ENCODE results near the gene PODNL1.

The PODNL1 gene

DNA sequence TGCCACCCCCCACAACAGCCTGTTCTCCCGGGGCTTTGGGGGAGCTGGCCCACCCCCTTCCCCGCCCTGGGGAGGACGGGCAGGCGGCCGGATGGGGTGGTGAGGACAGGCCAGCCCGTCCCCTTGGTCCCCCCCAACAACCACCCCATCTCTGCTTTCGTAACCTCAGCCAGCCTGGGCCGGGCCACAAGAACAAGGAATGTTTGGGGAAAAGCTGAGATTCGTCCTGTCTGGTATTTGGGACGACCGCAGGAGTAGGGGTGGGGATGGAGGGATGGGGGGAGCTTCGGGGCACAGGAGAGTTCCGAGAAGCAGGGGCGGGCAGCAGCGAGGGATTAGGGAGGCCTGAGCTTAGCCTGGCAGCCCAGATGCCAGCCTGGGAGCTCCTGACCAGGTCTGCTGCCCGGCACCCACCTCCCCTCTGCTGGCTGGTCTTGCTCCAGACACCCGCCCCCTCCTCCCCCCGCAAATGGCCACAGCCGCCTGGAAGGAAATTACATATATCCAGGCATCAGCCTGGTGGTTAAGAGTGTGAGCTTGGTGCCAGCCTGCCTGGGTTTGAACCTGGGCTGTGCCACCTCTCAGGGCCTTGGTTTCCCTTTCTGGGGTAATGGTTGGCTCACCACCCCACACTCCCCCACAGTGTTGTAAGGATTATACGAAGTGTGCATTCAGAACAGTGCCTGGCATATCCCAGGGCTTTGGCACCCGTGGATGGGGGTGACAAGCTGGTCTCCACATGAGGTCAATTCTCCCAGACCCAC, at the start of gene PODNL1:
TSS of gene PODNL1 (minus strand) at position 117 of the 764 bp plus-strand sequence. CDS start 236 bp downstream, outside the sequence.
- DNase-seq (ENCODE audit: low spot score in 2 of 2) (no peak), ATAC-seq (replicated peaks; ENCODE audit: extremely low read depth, poor library complexity, severe bottlenecking) (no peak)
- peaks cover 1% of the 10 kb centered on the region for H3K36me3 Mint-ChIP-seq (ENCODE audit: insufficient read depth)
- H3K4me3 Mint-ChIP-seq = no peak within 1 kb of the TSS
- no peaks in the 10 kb centered on the region for H3K27me3 Mint-ChIP-seq
- peaks cover 6% of the 10 kb centered on the region for H3K4me1 Mint-ChIP-seq
- no peak within 1 kb of the TSS for H3K27ac Mint-ChIP-seq (ENCODE audit: low read depth)
- H3K9me3 Mint-ChIP-seq = no peaks in the 10 kb centered on the region

DNA sequence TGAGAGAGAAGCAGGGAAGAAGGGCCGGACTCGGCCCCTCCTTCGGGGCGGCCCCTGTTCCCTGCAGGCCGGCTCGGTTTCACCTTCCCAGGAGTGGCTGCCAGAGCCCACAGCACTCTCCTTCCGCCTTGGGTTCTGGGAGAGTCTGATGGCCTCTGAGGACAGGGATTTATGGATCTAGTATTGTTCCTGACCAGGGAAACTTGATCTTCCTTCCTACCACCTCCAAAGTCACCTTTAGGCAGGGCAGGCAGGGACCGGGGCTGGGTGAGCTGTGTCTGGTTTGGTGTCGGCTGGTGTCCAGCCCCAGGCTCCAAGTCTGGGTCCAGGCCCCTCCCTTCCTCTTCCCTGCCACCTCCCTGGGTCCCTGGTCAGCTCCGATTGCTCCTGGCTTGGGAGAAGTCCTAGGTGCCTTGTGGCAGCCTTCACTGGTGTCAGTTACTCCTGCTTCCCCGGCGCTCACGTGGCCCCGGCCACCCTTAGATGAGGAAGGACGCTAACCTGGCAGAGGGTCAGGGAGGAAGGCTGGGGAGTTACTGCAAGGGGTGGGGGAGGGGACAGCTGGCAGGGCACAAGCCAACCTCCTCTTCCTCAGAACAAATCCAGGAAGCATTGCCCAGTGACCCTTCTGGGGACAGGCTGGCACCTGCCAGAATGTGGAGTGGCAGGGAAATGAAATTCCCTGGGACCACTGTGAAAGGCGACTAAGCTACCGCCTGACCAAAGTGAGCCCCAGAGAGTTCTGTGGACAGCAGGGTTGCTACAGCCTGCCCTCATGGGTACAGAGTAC, 49.1 kb upstream of the PODNL1 start:
- peaks cover 48% of the 10 kb centered on the region for H3K4me1 Mint-ChIP-seq
- H3K9me3 Mint-ChIP-seq = no peaks in the 10 kb centered on the region
- no peak for ATAC-seq (replicated peaks; ENCODE audit: extremely low read depth, poor library complexity, severe bottlenecking)
- H3K27me3 Mint-ChIP-seq = no peaks in the 10 kb centered on the region
- DNase-seq (ENCODE audit: low spot score in 2 of 2) = no peak
- H3K27ac Mint-ChIP-seq (ENCODE audit: low read depth) = peak overlapping the region; percentile 99
- peak overlapping the region; percentile 59 for H3K4me3 Mint-ChIP-seq
- peaks cover 24% of the 10 kb centered on the region for H3K36me3 Mint-ChIP-seq (ENCODE audit: insufficient read depth)

DNA sequence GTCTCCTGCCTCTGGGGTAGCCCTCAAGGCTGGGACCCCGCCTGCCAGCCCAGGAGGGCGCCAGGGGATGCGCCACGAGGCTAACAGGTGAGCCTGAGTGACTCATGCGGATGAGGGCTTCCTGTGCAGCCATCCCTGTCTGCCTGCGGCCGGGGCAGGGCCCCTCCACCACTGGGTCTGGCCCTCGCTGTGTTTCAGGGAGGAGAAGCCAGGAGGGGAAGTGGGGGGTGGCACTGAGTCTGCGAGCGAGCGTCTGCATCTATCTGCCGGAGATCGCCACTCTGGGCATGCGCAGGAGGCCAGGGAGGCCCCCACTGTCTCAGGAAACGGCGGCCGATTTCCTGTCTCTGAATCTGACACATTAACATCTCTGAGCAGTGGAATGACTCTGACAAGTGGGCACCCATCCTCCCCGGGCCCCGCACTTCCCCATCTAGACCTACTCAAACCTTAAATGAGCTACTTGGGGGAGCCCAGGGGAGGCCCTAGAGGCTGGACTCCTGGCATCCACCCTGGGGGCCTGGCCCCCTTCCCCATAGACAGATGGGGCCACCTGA, 48.2 kb upstream of the PODNL1 start:
- ATAC-seq (replicated peaks; ENCODE audit: extremely low read depth, poor library complexity, severe bottlenecking) (peak; percentile 93), DNase-seq (ENCODE audit: low spot score in 2 of 2) (peak; percentile 97 to 98)
- Mint-ChIP-seq H3K27ac (ENCODE audit: low read depth) (peak overlapping the region; percentile 99), H3K4me1 (peaks cover 44% of the 10 kb centered on the region), H3K27me3 (no peaks in the 10 kb centered on the region), H3K36me3 (ENCODE audit: insufficient read depth) (peaks cover 20% of the 10 kb centered on the region), H3K9me3 (no peaks in the 10 kb centered on the region), H3K4me3 (peak overlapping the region; percentile 59)

DNA sequence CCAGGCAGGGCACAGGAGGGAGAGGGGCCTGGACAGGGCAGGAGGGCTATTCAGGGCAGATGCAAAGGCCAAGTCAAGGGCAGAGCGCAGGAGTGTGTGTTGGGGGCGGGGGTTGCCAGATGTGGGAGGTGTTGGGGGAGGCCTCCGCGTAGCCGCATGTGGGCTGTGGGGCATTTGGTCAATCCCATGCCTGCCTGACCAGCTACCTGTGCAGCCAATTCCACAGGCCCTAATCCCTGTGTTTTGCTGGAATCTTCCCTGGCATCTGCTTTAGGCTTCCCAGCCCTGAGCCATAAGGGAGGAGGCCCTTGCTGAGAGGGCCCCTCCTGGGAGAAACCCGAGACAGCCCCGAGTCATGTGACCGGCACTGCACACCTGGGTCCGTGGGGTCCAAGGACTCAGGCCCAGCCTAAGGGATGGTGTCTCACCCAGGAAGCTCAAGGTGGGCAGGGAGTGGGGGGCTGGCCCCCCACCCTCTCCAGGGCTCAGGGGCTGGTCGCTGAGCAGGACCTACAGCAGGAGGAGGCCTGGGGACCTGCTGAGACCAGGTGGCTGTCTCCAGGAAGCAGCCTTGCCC, 47.6 kb upstream of the PODNL1 start:
- H3K27me3 Mint-ChIP-seq = no peaks in the 10 kb centered on the region
- peak overlapping the region; percentile 59 for H3K4me3 Mint-ChIP-seq
- DNase-seq (ENCODE audit: low spot score in 2 of 2) (no peak), ATAC-seq (replicated peaks; ENCODE audit: extremely low read depth, poor library complexity, severe bottlenecking) (peak; percentile 2)
- H3K4me1 Mint-ChIP-seq = peaks cover 44% of the 10 kb centered on the region
- H3K9me3 Mint-ChIP-seq = no peaks in the 10 kb centered on the region
- peaks cover 19% of the 10 kb centered on the region for H3K36me3 Mint-ChIP-seq (ENCODE audit: insufficient read depth)
- H3K27ac Mint-ChIP-seq (ENCODE audit: low read depth) = peak overlapping the region; percentile 99

GRCh38 chr19:13984875-13985741, 46.9 kb upstream of the PODNL1 start:
- H3K27me3 Mint-ChIP-seq = no peaks in the 10 kb centered on the region
- H3K36me3 Mint-ChIP-seq (ENCODE audit: insufficient read depth) = peaks cover 17% of the 10 kb centered on the region

DNA sequence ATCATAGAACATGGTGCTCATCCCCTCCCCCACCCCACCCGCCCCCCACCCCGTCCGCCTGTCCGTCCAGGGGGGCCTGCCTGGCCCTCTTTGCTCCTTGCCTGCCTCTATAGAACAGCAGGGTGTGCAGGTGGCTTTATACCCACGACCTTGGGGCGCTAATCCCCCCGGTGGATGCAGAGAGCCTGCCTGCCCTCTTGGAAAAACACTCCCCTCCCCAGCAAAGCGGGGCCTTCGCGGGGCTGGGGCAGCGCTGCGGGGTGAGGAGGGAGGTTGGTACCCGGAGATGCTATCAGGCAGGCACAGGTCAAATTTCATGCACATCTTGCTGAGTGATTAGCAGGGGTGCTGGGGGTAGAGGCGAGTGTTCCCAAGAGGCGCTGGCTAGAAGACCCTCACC, 46.0 kb upstream of the PODNL1 start:
- Mint-ChIP-seq H3K36me3 (ENCODE audit: insufficient read depth) (peaks cover 16% of the 10 kb centered on the region), H3K9me3 (no peaks in the 10 kb centered on the region), H3K27me3 (no peaks in the 10 kb centered on the region), H3K4me1 (peaks cover 34% of the 10 kb centered on the region), H3K27ac (ENCODE audit: low read depth) (no peak overlapping the region), H3K4me3 (no peak overlapping the region)
- DNase-seq (ENCODE audit: low spot score in 2 of 2) = no peak
- ATAC-seq (replicated peaks; ENCODE audit: extremely low read depth, poor library complexity, severe bottlenecking) = no peak

More at GRCh38 chr19:13984875-13985741, 46.9 kb upstream of the PODNL1 start:
- H3K27ac Mint-ChIP-seq (ENCODE audit: low read depth) = peak overlapping the region; percentile 99
- no peaks in the 10 kb centered on the region for H3K9me3 Mint-ChIP-seq
- H3K4me3 Mint-ChIP-seq = peak overlapping the region; percentile 59
- DNase-seq (ENCODE audit: low spot score in 2 of 2) (no peak), ATAC-seq (replicated peaks; ENCODE audit: extremely low read depth, poor library complexity, severe bottlenecking) (no peak)
- H3K4me1 Mint-ChIP-seq = peaks cover 43% of the 10 kb centered on the region

- DNase-seq (ENCODE audit: low spot score in 2 of 2) (no peak), ATAC-seq (replicated peaks; ENCODE audit: extremely low read depth, poor library complexity, severe bottlenecking) (no peak)
- Mint-ChIP-seq H3K36me3 (ENCODE audit: insufficient read depth) (peaks cover 12% of the 10 kb centered on the region), H3K27ac (ENCODE audit: low read depth) (peak overlapping the region; percentile 75), H3K27me3 (no peaks in the 10 kb centered on the region), H3K4me3 (no peak overlapping the region), H3K4me1 (peaks cover 26% of the 10 kb centered on the region), H3K9me3 (no peaks in the 10 kb centered on the region)
These were observed 45.1 kb upstream of the PODNL1 start for GRCh38 chr19:13983213-13983889.

GRCh38 chr19:13982773-13983172, 44.6 kb upstream of the PODNL1 start:
- H3K9me3 Mint-ChIP-seq = no peaks in the 10 kb centered on the region
- H3K36me3 Mint-ChIP-seq (ENCODE audit: insufficient read depth) = peaks cover 10% of the 10 kb centered on the region
- H3K4me1 Mint-ChIP-seq = peaks cover 26% of the 10 kb centered on the region
- no peaks in the 10 kb centered on the region for H3K27me3 Mint-ChIP-seq
- ATAC-seq (replicated peaks; ENCODE audit: extremely low read depth, poor library complexity, severe bottlenecking) (no peak), DNase-seq (ENCODE audit: low spot score in 2 of 2) (no peak)
- H3K4me3 Mint-ChIP-seq = no peak overlapping the region
- H3K27ac Mint-ChIP-seq (ENCODE audit: low read depth) = no peak overlapping the region

GRCh38 chr19:13981988-13982501, 43.8 kb upstream of the PODNL1 start:
- H3K27me3 Mint-ChIP-seq = no peaks in the 10 kb centered on the region
- peaks cover 20% of the 10 kb centered on the region for H3K4me1 Mint-ChIP-seq
- no peak for ATAC-seq (replicated peaks; ENCODE audit: extremely low read depth, poor library complexity, severe bottlenecking)
- H3K36me3 Mint-ChIP-seq (ENCODE audit: insufficient read depth) = peaks cover 10% of the 10 kb centered on the region
- H3K27ac Mint-ChIP-seq (ENCODE audit: low read depth) = peak overlapping the region; percentile 44
- no peaks in the 10 kb centered on the region for H3K9me3 Mint-ChIP-seq
- no peak overlapping the region for H3K4me3 Mint-ChIP-seq
- DNase-seq (ENCODE audit: low spot score in 2 of 2) = no peak

- H3K4me1 Mint-ChIP-seq = peaks cover 14% of the 10 kb centered on the region
- DNase-seq (ENCODE audit: low spot score in 2 of 2) = no peak
- H3K27ac Mint-ChIP-seq (ENCODE audit: low read depth) = peak overlapping the region; percentile 44
- peaks cover 8% of the 10 kb centered on the region for H3K36me3 Mint-ChIP-seq (ENCODE audit: insufficient read depth)
- no peak overlapping the region for H3K4me3 Mint-ChIP-seq
- no peak for ATAC-seq (replicated peaks; ENCODE audit: extremely low read depth, poor library complexity, severe bottlenecking)
- H3K9me3 Mint-ChIP-seq = no peaks in the 10 kb centered on the region
- no peaks in the 10 kb centered on the region for H3K27me3 Mint-ChIP-seq
These were observed 43.2 kb upstream of the PODNL1 start for GRCh38 chr19:13981467-13981866.

GRCh38 chr19:13981021-13981420, 42.8 kb upstream of the PODNL1 start:
- DNase-seq (ENCODE audit: low spot score in 2 of 2) (no peak), ATAC-seq (replicated peaks; ENCODE audit: extremely low read depth, poor library complexity, severe bottlenecking) (no peak)
- peaks cover 6% of the 10 kb centered on the region for H3K36me3 Mint-ChIP-seq (ENCODE audit: insufficient read depth)
- peaks cover 9% of the 10 kb centered on the region for H3K4me1 Mint-ChIP-seq
- H3K4me3 Mint-ChIP-seq = no peak overlapping the region
- no peaks in the 10 kb centered on the region for H3K27me3 Mint-ChIP-seq
- H3K9me3 Mint-ChIP-seq = no peaks in the 10 kb centered on the region
- H3K27ac Mint-ChIP-seq (ENCODE audit: low read depth) = no peak overlapping the region

Data from central memory CD8-positive, alpha-beta T cell (primary cell).